ENCODE results near the gene GRB7.
"Not testable (repeated sequence)": the region's sequence is repeated elsewhere in the genome, so short reads cannot be mapped to it uniquely, and the experiment has no call there.

GRB7 gene

DNA sequence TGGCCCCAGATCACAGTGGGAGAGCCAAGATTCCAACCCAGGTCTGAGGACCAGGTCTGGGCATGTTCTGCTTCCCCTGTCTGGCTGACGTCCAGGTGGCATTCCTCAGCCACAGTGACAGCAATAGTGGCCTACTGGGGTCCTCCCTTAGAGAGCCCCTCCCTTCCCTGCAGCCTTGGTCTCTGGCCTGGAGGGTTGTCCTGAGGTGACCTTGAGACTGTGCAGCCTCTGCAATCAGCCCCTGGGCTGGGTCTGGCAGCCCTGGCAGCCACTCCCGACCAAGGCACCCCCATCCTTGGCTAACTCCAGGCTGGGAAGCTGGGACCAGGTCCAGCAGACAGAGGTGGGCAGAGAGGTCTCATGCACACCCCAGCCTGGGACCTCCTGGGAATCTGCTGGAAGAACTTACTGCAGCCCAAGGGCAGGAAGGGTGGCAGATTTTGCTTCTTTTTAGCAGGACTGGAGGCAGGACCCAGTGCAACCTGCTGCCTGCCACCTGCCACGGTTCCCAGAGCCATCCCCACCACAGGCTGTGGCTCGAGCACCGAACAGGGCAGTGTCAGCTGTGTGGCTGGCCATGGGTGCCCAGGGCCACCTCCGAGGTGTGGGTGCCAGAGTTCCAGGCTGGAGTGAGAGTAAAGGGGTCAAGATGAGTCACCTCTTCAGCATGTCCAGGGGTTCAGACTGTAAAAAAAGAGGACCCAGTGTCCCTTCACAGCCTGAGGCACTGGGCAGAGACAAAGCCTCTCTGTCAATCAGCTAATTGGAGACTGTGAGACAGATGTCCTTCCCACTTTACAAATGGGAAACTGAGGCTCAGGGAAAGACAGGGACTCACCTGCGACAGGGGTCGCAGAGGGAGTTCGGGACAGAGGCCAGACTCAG lies 12.6 kb downstream of the GRB7 start:
- DNase-seq, result no peak

DNA sequence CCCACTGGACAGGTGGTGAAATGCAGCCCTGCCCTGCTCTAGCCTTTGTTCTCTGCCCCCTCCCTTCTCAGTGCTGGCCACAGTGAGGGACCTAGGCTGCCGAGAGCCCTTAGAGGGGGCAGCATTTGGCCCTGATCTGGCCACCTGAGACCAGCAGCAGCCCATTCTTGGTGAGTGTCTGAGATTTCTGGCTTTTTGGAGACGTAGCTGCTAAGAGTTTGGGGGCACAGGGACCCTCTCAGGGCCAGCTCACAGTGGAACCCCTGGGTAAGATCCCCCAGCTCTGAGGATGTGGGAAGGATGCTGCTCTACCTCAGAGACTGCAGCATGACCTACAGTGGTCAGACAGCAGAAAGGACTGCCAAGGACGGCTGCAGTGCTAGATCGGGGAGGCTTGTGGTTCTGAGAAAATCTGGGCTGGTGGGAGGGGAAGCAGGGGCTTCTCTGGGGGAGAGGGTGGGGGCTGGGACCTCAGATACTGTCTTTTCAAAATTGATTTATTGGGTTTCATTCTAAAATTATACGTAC lies 13.3 kb downstream of the GRB7 start:
- no peak for DNase-seq

GRCh38 chr17:39751637-39752036 lies 13.9 kb downstream of the GRB7 start:
- no peak for DNase-seq

DNA sequence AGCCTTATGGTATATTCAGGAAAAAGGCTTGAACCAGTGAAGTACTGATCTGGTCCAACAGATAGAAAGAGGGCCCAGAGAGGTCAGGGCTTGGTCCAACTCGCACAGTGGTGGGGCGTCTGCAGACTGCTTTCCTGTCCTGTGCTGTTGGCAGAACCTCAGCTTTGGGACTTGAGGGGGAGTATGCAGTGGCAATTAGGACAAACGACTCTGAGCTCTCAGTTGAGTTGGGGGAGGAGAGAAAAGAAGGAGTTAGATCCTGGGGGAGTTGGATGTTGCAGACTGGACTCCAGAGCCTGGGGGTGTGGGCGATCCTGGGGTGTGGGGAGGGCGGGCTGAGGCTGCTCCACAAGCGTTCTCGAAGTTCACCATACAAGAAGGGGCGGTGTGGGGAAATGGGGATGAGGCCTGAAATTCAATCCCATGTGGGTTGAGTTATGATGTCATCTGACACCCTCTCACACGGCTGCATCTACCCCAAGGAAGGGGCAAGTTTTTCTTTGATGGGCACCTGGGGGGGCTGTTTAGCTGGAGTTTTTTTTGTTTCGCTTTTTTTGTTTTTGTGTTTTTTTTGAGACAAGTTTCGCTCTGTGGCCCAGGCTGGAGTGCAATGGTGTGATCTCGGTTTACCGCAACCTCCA lies 14.6 kb downstream of the GRB7 start:
- DNase-seq, result no peak

DNA sequence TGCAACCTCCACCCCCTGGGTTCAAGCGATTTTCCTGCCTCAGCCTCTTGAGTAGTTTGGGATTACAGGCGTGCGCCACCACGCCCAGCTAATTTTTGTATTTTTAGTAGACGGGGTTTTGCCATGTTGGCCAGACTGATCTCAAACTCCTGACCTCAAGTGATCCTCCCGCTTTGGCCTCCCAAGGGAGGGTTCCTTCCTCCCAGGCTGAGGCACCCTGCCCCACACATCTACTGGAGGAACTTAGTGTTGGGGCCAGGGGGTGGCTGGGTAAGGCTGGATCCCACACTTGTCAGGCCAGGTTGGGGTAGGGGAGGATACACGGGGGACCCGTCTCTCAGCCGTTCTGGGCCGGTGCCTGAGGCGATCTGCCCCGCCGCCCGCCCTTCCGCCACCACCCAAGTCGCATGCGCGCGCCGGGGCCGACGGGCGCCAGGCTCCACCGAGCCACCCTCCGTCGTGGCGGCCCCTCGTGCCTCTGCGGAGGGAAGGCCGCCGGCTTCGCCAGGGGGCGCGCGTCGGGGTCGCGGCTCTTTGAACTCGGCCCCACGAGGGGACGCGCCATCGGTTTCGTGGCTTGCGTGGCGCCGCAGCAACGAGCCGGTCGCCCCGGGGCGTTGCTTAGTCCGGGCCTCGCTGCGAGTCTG lies 15.9 kb downstream of the GRB7 start:
- peak in 9 of 58 donors; percentile 45 to 71 (median 55) for DNase-seq

- peak; percentile 35 to 89 (median 80) for DNase-seq
These were observed 16.6 kb downstream of the GRB7 start for GRCh38 chr17:39754161-39754957.

GRCh38 chr17:39754958-39755553 lies 17.3 kb downstream of the GRB7 start:
- peak in 2 of 58 donors; percentile 21 to 35 for DNase-seq

GRCh38 chr17:39755554-39756379 lies 18.0 kb downstream of the GRB7 start:
- no peak for DNase-seq

DNA sequence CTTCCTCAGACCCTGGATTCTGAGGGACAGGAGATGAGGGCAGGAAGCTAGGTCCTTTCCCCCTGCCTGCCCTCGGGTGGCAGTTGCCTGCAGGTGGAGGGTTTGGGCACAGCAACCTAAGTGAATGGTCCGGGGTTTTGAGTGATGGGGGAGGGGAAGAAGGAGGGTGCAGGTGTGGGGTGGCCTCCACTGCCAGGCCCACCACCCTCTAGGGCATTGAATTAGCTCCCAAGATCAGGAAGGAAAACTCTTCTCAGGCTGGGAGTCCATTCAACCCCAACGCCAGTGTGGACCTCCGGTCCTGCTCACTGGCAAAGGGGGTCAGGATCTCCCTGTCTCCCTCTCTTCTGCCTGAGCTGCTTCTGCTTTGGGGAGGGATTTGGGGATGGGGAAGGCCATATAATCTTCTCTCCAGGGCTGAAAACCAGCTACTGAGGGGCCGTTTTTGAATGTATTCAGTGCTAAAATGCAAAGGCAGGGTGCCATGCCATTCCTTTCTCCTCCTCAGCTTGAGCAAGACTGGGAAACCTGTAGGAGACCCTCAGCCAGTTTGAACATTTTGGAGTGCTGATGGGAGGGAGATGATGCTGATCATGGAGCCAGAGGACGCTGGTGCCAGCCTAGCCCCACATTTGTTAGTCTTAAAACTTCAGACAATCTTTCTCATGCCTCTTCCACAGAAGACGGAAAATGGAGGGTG lies 18.8 kb downstream of the GRB7 start:
- no peak for DNase-seq

DNA sequence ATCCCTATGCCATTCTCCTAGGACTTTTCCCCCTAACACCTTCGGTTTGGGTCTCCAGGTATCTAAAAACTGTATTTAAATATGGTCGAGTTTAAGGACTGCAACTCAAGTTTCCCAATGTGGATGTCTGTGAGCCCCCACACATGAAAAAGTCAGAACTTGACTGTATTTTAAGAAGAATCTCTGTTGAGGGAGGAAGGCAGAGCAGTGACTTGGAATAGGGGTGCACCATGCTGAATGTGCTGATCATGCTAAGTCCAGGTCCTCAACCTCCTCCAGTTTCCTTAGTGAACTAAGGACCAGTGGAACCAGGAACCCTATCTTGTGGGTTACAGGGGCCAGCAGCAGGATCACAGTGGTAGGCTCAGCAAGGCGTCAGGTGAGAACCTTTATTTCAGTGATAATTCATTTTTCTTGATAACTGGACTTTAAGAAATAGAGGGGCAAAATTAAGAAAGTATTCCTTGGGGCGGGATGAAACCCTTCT lies 19.5 kb downstream of the GRB7 start:
- DNase-seq, result no peak

- DNase-seq, result no peak
These were observed 20.5 kb downstream of the GRB7 start for GRCh38 chr17:39757931-39758873.

GRCh38 chr17:39759204-39759603 lies 21.5 kb downstream of the GRB7 start:
- no peak for DNase-seq

- no peak for DNase-seq
These were observed 24.2 kb downstream of the GRB7 start for GRCh38 chr17:39761861-39762496.

GRCh38 chr17:39763051-39763820 lies 25.5 kb downstream of the GRB7 start:
- peak in 1 of 58 donors; percentile 17 for DNase-seq

- not testable (repeated sequence) for DNase-seq
These were observed 26.4 kb downstream of the GRB7 start for GRCh38 chr17:39764171-39764570.

DNA sequence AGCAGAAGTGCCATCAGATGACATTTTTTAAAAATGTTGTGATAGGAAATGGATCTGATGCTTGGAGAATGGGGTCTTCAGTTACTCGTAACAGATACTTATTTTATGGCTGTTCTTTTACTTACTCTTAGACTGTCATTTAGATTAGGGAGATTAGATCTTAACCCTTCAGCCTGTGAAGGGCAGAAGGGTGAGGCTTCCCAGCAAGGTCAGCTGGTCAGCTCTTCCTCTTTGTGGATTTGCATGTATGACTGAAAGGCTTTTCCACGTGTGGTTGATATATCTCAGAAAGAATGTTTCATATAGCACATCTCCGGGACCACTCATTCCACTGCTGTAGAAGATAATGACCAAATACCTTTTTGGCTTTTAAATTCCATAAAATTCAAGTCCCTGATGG lies 27.4 kb downstream of the GRB7 start:
- DNase-seq, result no peak
